HCT116 (cell line): ENCODE measurements around the gene SIL1.
"Not testable (repeated sequence)": the region's sequence is repeated elsewhere in the genome, so short reads cannot be mapped to it uniquely, and the experiment has no call there.

Experiments
- CTCF ChIP-seq, 3 experiments: fragments of 200-600 bp in 1 of 3; sonication (generic) in 1 of 3; IDR thresholded peaks in 2 of 3; conservative IDR thresholded peaks in 1 of 3; 2 replicates each; pipeline ENCODE4 v1.5.1; 2012 to 2017; ENCODE audit warnings: low read depth in 2 of 3, low read length in 2 of 3, antibody characterized with exemption in 1 of 3, borderline replicate concordance in 1 of 3, control low read depth in 1 of 3, mild to moderate bottlenecking in 1 of 3, mixed read lengths in 1 of 3, mixed run types in 1 of 3, moderate library complexity in 1 of 3; ENCODE audit not compliant: insufficient read depth in 1 of 3
- SRF ChIP-seq: IDR thresholded peaks from 2 replicates; pipeline ENCODE4 v1.6.1; 2012; ENCODE audit warnings: low read depth
- YY1 ChIP-seq: IDR thresholded peaks from 2 replicates; pipeline ENCODE4 v1.6.1; 2011; ENCODE audit warnings: low read length, low read depth, moderate library complexity, mild to moderate bottlenecking; ENCODE audit not compliant: insufficient replicate concordance; ENCODE audit errors: extremely low read depth
- TF ChIP-seq, protein P1 (sequence below): IDR thresholded peaks from 2 replicates; pipeline ENCODE4 v1.6.1; 2011; ENCODE audit warnings: mild to moderate bottlenecking, low read length, moderate library complexity; ENCODE audit not compliant: insufficient replicate concordance; ENCODE audit errors: extremely low read depth

DNA sequence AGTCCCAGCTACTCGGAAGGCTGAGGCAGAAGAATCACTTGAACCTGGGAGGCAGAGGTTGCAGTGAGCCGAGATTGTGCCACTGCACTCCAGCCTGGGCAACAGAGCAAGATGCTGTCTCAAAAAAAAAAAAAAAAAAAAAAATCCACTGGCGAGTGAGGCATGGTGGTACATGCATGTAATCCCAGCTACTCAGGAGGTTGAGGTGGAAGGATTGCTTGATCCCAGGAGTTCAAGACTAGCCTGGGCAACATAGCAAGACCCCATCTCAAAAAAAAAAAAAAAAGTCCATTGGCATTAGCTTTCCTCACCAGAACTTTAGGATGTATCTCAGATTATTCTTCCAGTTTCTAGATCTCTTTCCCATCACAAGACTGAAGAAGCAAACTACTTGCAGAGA, 6.2 kb downstream of the SIL1 start:
- not testable (repeated sequence) for TF ChIP-seq CTCF (IDR thresholded peaks at IDR 0.05 in 2 of 3, conservative IDR thresholded peaks at IDR 0.05 in 1 of 3; ENCODE audit: borderline replicate concordance in 1 of 3, insufficient read depth in 1 of 3, low read depth in 2 of 3, low read length in 2 of 3); SRF; YY1
- TF ChIP-seq, protein P1, sequence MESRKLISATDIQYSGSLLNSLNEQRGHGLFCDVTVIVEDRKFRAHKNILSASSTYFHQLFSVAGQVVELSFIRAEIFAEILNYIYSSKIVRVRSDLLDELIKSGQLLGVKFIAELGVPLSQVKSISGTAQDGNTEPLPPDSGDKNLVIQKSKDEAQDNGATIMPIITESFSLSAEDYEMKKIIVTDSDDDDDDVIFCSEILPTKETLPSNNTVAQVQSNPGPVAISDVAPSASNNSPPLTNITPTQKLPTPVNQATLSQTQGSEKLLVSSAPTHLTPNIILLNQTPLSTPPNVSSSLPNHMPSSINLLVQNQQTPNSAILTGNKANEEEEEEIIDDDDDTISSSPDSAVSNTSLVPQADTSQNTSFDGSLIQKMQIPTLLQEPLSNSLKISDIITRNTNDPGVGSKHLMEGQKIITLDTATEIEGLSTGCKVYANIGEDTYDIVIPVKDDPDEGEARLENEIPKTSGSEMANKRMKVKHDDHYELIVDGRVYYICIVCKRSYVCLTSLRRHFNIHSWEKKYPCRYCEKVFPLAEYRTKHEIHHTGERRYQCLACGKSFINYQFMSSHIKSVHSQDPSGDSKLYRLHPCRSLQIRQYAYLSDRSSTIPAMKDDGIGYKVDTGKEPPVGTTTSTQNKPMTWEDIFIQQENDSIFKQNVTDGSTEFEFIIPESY, result not testable (repeated sequence)
